Right atrium auricular region (tissue), 2 donors: Measurements from ENCODE around the gene TLE4. TPM values are rescaled to one million over a fixed set of nuclear protein-coding genes. Genes with fewer than 3 reads are reported as not detected.

ENCODE experiments used
- DNase-seq: peaks from one replicate; pipeline ENCODE4 v3.0.0-alpha.2; 2019; ENCODE audit warnings: low spot score
- H3K27ac ChIP-seq, 2 donors: fragments of 200-600 bp; sonication (generic); 1 replicate in 1 of 2; 2 replicates in 1 of 2; pipeline ENCODE4 v1.5.1; 2016 to 2019
- H3K27me3 ChIP-seq, 2 donors: fragments of 200-600 bp; sonication (generic); one replicate each; pipeline versions ENCODE4 v1.5.1 to v1.6.0; 2017 to 2019
- H3K36me3 ChIP-seq: fragments of 200-600 bp; sonication (generic); one replicate; pipeline ENCODE4 v1.5.1; 2016
- H3K4me1 ChIP-seq, 2 donors: fragments of 200-600 bp; sonication (generic); one replicate each; pipeline versions ENCODE4 v1.5.1 to v1.6.0; 2017 to 2019
- H3K4me3 ChIP-seq, 2 donors: fragments of 200-600 bp; sonication (generic); 1 replicate in 1 of 2; 2 replicates in 1 of 2; pipeline ENCODE4 v1.5.1; 2017 to 2019; ENCODE audit warnings: mild to moderate bottlenecking in 1 of 2, moderate library complexity in 1 of 2
- H3K9me3 ChIP-seq, 2 donors: fragments of 200-600 bp; sonication (generic); one replicate each; pipeline ENCODE4 v1.5.1; 2019
- CTCF ChIP-seq, 2 donors: fragments of 200-600 bp; sonication (generic); IDR thresholded peaks; one replicate each; pipeline ENCODE4 v1.5.1; 2019; ENCODE audit warnings: antibody characterized with exemption in 2 of 2
- total RNA-seq, 2 donors: library from RNA; depleted of rRNA; stranded (reverse); fragments of >200 nt; gene quantifications; one replicate each; pipeline ENCODE4 v1.1.0, GENCODE V29; 2016

TLE4 gene
- total RNA-seq, 2 donors from 2014 or later, result 18.9 to 26.1 TPM

GRCh38 chr9:79610019-79610631 lies 38.4 kb downstream of the TLE4 start:
- no peak for DNase-seq
- no peaks in the 10 kb centered on the region for H3K36me3 ChIP-seq
- H3K9me3 ChIP-seq, result no peaks in the 10 kb centered on the region
- H3K27me3 ChIP-seq, result no peaks in the 10 kb centered on the region
- H3K4me3 ChIP-seq, result no peak overlapping the region
- H3K27ac ChIP-seq, result no peak overlapping the region
- no peak for TF ChIP-seq CTCF (IDR thresholded peaks at IDR 0.05)
- peaks cover 0 to 20% of the 10 kb centered on the region in 2 donors for H3K4me1 ChIP-seq

- Histone ChIP-seq H3K36me3 (no peaks in the 10 kb centered on the region), H3K4me1 (peaks cover 0 to 20% of the 10 kb centered on the region in 2 donors), H3K4me3 (no peak overlapping the region), H3K27me3 (no peaks in the 10 kb centered on the region), H3K27ac (no peak overlapping the region), H3K9me3 (no peaks in the 10 kb centered on the region)
- no peak for DNase-seq
- TF ChIP-seq CTCF (IDR thresholded peaks at IDR 0.05), result no peak
Measured at GRCh38 chr9:79610791-79611614, 39.2 kb downstream of the TLE4 start.

GRCh38 chr9:79613145-79613544 lies 41.4 kb downstream of the TLE4 start:
- no peak overlapping the region for H3K4me3 ChIP-seq
- H3K36me3 ChIP-seq, result no peaks in the 10 kb centered on the region
- H3K9me3 ChIP-seq, result no peaks in the 10 kb centered on the region
- no peaks in the 10 kb centered on the region for H3K27me3 ChIP-seq
- TF ChIP-seq CTCF (IDR thresholded peaks at IDR 0.05), result no peak
- DNase-seq, result no peak
- H3K27ac ChIP-seq, result no peak overlapping the region
- peaks cover 0 to 33% of the 10 kb centered on the region in 2 donors for H3K4me1 ChIP-seq

- peaks cover 0 to 33% of the 10 kb centered on the region in 2 donors for H3K4me1 ChIP-seq
- peak overlapping the region in 1 of 2 donors; percentile 36 for H3K27ac ChIP-seq
- H3K9me3 ChIP-seq, result no peaks in the 10 kb centered on the region
- DNase-seq, result no peak
- TF ChIP-seq CTCF (IDR thresholded peaks at IDR 0.05), result no peak
- no peaks in the 10 kb centered on the region for H3K27me3 ChIP-seq
- H3K36me3 ChIP-seq, result no peaks in the 10 kb centered on the region
- no peak overlapping the region for H3K4me3 ChIP-seq
Measured at GRCh38 chr9:79615038-79615437, 43.3 kb downstream of the TLE4 start.

- Histone ChIP-seq H3K36me3 (no peaks in the 10 kb centered on the region), H3K27ac (peak overlapping the region in 1 of 2 donors; percentile 36), H3K27me3 (no peaks in the 10 kb centered on the region), H3K9me3 (no peaks in the 10 kb centered on the region), H3K4me3 (no peak overlapping the region), H3K4me1 (peaks cover 0 to 31% of the 10 kb centered on the region in 2 donors)
- no peak for TF ChIP-seq CTCF (IDR thresholded peaks at IDR 0.05)
- no peak for DNase-seq
Measured at GRCh38 chr9:79616013-79616412, 44.2 kb downstream of the TLE4 start.
